Skin epidermis (tissue), 12 donors: ENCODE data around the gene ATAD5.

Experiments used
- H3K27ac ChIP-seq, 21 experiments: fragments of 200-600 bp; sonication (generic) in 11 of 21; one replicate each; pipeline ENCODE4 v1.5.0; 2020; ENCODE audit warnings: mild to moderate bottlenecking in 3 of 21, inconsistent platforms in 2 of 21, moderate library complexity in 2 of 21
- H3K4me3 ChIP-seq, 7 experiments: fragments of 200-600 bp; sonication (generic) in 2 of 7; one replicate each; pipeline ENCODE4 v1.5.0; 2020; ENCODE audit warnings: inconsistent platforms in 2 of 7, mild to moderate bottlenecking in 2 of 7, moderate library complexity in 1 of 7

Gene ATAD5

DNA sequence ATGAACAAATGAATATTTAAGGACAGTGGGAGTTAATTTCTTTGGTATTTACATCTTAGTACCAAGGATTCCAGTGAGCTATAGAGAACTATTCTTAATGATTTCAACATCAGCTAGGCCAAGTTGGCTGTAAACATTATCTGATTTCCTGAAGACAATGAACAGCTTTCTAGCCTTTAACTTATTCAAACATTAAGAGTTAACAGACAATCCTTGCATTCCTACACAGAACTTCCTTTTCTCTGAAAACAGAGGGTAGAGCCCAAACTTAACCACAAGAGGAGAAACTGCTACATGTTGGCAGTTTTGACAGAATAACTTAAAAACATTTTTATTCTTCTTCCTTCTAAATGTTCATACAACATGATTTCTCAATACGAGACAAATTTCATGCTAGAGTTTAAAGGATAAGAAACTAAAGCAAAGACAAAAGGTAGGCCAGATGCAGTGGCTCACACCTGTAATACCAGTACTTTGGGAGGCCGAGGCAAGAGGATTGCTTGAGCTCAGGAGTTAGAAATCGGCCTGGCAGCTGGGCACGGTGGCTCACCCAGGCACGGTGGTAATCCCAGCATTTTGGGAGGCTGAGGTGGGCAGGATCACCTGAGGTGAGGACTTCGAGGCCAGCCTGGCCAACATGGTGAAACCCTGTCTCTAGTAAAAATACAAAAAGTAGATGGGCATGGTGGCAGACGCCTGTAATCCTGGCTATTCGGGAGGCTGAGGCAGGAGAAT, 11.6 kb upstream of the ATAD5 start:
- Histone ChIP-seq H3K27ac (peak overlapping the region in 14 of 21 experiments; percentile 8 to 99 (median 38)), H3K4me3 (no peak overlapping the region)

DNA sequence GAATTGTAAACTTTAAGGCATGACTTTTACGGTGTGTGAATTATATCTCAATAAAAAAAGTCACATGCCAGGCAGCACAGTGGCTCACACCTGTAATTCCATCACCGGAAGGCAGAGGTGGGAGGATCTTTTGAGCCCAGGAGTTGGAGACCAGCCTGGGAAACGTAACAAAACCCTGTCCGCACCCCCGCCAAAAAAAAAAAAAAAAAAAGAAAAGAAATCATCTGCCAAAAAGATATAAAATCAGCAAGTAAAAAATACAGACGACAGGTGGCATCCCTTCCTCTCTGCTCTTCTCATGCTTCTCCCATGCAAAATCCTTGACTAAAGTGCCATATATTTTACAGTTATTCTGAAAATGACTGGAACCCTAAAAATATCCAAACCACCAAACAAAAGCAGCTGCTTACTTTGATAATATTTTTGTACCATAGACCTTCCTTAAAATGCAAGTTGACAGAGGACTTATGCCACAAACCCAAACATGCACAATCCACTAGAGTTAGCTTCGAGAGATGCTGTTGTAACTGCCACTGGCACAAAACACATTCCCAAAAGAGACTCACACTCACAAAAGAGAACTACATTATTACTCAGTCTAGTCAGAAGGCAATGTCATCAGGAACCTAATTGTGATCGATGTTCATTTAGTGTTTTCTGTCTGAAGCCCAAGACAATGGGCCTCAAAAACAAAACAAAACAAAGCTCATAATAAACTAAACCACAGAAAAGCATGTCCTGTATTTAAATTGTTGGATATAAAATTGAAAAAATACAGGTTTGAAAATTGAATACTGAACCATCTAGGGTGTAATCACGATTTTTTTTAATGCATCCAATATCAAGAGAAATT, 9.7 kb upstream of the ATAD5 start:
- Histone ChIP-seq H3K27ac (peak overlapping the region in 8 of 21 experiments; percentile 4 to 99 (median 91)), H3K4me3 (peak overlapping the region in 4 of 7 experiments; percentile 59 to 93 (median 91))

DNA sequence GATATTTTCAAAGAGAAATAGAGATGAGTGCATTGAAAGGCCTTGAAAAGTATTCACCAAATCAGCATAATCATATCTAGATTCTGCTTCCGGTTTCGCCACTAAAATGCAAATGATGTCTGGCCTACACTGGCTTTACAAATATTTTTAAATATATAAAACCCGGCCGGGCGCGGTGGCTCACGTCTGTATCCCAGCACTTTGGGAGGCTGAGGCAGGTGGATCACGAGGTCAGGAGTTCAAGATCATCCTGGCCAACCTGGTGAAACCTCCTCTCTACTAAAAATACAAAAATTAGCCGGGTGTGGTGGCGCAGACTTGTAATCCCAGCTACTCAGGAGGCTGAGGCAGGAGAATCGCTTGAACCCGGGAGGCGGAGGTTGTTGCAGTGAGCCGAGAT, 8.8 kb upstream of the ATAD5 start:
- Histone ChIP-seq H3K27ac (peak overlapping the region in 13 of 21 experiments; percentile 4 to 99 (median 92)), H3K4me3 (peak overlapping the region; percentile 16 to 96 (median 92))

DNA sequence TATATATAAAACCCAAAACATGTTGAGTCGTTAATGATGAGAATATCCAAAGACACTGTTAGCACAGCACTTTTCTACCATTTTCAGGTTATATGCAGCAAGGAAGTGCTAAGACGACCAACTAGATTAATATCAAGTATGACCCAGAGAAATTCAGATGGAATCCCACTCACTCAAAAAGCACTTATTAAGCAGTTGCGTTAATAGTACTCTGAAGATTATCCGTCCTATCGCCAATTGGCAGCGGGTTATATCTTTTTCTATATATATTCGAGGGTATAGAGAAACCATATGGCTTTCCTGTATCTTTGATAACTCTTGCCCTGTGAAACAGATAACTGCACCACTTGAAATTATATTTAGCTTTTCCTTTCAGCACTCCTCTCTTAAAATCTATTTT, 8.3 kb upstream of the ATAD5 start:
- peak overlapping the region in 20 of 21 experiments; percentile 75 to 99 (median 90) for H3K27ac ChIP-seq
- H3K4me3 ChIP-seq = peak overlapping the region; percentile 59 to 96 (median 92)

DNA sequence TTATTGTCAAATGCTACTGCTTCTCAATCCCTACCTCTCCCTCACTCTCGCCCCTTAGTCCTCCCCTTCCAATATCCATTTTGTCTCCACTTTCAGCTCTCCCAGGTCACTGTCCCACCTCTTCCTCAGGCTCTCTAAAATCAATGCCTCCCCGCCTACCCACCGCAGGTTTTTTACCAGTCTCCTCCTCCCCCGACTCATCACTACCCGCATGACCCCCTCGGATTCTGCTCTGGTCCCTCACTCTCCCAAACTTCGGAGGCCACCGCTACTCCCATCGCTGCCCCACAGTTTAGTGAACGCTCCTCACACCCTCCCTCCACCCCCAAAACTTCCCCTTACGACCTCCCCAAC, 7.8 kb upstream of the ATAD5 start:
- Histone ChIP-seq H3K4me3 (peak overlapping the region; percentile 59 to 96 (median 92)), H3K27ac (peak overlapping the region; percentile 48 to 99 (median 90))

DNA sequence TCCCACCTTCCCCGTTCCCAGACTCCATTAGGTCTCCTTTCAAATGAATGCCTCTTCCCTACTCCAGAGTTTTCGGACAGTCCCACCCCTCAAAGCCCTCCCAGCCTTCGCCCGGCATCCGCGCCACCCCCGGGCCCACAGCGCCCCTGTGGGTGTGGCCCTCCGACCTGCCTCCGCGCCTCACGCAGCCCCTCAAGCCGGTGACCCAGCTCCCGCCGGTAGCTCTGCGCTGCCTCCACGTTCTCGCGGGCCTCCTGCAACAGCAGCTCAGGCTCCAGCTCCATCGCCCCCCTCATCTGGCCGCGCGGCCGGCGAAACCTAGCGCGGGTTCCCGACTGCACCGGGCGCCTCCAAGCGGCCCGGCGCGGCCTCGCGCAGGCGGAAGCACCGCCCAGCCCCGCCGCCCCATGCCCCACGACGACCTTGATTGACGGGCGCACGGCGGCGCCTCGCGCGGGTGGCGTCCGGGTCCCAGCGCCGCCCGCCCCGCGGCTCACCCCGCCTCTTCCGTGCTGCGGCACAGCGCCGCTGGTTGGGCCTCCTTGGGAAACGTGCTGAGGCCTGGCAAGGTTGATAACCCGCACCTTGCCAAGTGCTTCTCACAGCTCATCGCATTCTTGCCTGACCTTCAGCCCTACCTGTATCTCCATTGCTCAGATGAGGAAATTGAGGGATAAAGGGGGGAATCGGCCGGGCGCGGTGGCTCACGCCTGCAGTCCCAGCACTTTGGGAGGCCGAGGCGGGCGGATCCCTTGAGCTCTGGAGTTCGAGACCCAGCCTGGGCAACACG, 7.2 kb upstream of the ATAD5 start, which contains the start of gene CRLF3:
Gene CRLF3, minus strand, starts transcription at position 337 of the 790 bp plus-strand sequence. Its CDS starts 41 bp downstream, at position 296.
- H3K27ac ChIP-seq = peak within 1 kb of the TSS; percentile 48 to 99 (median 90)
- peak within 1 kb of the TSS; percentile 59 to 96 (median 92) for H3K4me3 ChIP-seq

DNA sequence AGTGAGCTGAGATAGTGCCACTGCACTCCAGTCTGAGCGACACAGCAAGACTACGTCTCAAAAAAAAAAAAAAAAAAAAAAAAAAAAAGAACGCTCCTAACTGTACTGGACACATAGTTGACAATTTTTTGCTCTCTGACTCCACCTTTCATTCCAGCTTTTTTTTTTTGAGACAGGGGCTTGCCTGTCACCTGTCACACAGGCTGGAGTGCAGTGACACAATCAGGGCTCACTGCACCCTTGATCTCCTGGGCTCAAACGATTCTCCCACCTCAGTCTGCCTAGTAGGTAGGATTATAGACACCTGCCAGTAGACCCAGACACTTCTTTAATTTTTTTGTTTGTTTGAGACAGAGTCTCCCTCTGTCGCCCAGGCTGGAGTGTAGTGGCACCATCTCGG, 4.7 kb upstream of the ATAD5 start:
- Histone ChIP-seq H3K4me3 (no peak overlapping the region), H3K27ac (no peak overlapping the region)

DNA sequence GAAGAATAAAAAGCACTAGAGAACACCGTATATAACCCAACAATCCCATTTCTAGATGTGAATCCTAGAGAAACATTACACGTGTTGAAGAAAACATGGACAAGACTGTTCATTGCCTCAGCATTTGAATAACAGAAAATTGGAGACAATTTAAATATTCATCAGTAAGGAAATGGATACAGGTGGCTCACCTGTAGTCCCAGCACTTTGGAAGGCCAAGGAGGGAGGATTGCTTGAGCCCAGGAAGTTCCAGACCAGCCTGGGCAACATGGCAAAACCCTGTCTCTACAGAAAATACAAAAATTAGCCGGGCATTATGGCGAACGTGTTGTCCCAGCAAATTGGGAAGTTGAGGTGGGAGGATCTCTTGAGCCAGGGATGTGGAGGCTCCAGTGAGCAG, 2.7 kb upstream of the ATAD5 start:
- no peak overlapping the region for H3K27ac ChIP-seq
- H3K4me3 ChIP-seq = no peak overlapping the region

DNA sequence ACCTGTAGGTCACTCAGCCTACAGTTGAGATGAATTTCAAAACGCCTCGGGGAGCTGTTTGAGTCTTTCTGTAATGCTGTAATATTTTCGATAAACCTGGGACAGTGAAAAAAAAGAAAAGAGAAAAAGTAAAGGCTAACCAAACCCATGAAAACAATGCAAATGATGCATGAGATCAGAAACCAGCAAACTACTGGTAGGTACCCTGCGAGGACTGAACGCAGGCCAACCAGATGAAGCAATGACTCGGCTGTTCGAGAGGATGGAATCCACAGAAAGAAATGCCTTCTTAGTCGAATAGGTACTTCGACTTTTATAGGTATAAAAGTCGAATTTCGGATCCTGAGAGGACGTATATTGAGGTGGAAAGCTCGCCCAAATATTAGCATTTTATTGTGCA, 509 bp upstream of the ATAD5 start:
- peak overlapping the region; percentile 46 to 93 (median 78) for H3K4me3 ChIP-seq
- peak overlapping the region in 13 of 21 experiments; percentile 11 to 84 (median 55) for H3K27ac ChIP-seq

DNA sequence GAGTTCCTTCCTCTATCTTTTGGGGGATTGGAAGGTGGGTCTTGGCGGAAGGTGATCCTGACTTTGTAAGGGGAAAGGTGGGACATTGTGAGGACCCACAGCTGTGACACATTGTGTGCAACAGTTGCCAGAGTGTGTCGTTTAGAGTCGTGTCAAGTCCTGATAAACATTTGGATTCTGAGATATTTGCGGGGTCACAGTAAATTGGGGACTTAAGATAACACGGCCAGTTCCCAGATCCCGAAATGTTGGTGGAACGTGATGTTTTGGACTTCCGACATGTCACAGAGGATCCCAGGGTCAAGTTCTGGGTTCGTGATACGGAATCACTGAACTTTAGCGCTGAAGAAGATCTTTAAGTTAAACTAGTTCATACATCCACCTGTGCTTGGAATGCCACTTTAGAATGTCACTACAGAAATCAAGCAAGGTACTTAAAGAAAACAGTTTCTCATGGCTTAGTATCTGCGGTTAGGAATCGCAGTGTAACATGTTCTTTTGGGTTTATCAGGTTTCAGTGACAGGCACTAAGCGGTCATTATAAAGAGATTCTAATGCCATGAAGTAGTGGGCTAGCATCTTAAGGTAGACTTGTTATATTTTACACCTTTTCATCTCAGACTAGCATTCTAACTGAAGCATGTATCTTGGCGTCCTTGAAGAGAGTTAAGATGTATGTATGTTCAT, 815 bp downstream of the ATAD5 start:
- peak overlapping the region in 16 of 21 experiments; percentile 11 to 84 (median 70) for H3K27ac ChIP-seq
- H3K4me3 ChIP-seq = peak overlapping the region; percentile 46 to 93 (median 78)

DNA sequence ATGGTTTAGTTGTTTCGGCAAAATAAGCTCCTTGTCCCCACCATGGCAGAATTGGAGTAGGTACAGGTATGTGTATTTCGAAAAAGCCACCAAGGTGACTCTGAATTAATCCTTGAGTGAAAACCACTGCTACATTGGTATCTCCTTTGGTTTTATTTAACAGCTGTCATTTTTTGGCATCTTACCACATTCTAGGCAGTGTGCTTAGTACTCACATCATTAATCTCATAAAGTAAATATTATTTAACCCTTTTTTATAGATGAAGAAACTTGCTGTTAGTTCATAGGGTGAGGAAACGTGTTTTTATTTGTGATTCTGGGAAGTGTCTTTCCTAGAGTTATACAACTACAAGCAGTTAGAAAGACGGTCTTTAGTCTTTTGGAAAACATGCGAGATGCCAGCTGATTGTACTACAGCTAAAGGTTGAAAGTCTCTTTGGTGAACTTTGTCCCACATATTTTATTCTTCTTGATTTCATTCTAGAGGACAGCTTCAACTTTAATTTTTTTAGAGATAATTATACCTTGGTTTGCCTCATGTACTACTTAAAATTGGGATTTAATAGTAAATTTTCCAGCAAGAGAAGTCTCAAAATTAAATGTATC, 6.5 kb downstream of the ATAD5 start:
- no peak overlapping the region for H3K27ac ChIP-seq
- no peak overlapping the region for H3K4me3 ChIP-seq

DNA sequence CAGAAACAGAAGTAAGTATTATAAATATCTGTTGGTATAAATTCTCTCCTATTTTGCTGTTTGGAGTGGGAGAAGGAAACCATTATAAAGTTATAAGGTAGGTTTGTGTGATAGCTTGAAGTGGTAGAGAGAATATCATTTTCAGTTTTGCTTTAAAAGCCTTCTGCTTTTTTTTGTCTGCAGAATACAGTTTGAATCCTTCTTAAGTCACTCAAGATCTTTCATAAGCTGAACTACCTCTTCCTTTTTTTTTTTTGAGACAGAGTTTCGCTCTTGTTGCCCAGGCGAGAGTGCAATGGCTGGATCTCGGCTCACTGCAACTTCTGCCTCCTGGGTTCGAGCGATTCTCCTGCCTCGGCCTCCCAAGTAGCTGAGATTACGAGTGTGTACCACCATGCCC, 9.0 kb downstream of the ATAD5 start:
- H3K27ac ChIP-seq = peak overlapping the region in 6 of 21 experiments; percentile 2 to 59 (median 37)
- no peak overlapping the region for H3K4me3 ChIP-seq

DNA sequence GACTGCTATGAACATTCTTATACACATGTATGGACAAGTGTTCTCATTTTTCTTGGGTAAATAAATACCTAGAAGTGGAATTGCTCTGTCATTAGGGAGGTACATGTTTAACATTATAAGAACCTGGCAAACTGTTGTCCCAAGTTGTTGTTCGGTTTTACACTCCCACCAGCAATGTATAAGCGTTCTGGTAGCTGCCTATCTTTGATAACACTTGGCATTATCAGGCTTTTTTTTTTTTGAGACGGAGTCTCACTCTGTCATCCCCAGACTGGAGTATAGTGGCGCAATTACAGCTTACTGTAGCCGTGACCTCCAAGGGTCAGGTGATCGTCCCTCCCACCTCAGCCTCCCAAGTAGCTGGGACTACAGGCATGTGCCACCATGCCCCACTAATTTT, 16.3 kb downstream of the ATAD5 start:
- Histone ChIP-seq H3K27ac (no peak overlapping the region), H3K4me3 (no peak overlapping the region)

DNA sequence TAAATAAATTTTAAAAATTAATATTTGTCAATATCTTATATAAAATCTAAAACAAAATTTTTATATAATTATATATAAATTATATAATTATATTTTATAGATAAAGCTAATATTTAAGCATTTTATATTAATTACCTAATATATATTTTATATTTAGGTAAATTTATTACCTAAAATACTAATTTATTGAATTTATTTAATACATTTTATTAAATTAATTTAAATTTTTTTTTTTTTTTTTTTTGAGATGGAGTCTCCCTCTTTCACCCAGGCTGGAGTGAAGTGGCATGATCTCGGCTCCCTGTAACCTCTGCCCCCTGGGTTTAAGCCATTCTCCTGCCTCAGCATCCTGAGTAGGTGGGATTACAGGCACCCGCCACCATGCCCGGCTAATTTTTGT, 22.4 kb downstream of the ATAD5 start:
- H3K4me3 ChIP-seq = no peak overlapping the region
- no peak overlapping the region for H3K27ac ChIP-seq

DNA sequence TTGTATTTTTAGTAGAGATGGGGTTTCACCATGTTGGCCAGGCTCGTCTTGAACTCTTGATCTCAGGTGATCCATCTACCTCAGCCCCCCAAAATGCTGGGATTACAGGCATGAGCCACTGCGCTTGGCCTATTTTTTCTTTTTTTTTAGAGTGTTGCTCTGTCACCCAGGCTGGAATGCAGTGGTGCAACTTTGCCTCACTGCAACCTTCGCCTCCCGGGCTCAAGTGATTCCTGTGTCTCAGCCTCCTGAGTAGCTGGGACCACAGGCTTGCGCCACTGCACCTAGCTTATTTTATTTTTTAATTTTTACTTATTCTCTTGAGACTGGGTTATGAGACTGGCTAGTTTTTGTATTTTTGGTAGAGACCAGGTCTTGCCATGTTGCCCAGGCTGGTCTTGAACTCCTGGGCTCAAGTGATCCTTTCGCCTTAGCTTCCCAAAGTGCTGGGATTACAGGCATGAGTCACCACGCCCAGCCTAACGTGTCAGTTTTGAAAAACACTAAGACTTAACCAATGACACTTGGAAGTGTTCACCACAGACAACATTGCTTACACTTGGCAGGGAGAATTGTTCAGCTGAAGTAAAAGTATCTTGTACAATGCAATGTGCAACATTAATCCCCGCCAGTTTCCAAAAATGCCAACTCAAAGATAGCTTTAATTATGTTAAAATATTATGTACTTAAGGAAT, 26.9 kb downstream of the ATAD5 start:
- Histone ChIP-seq H3K4me3 (no peak overlapping the region), H3K27ac (no peak overlapping the region)

DNA sequence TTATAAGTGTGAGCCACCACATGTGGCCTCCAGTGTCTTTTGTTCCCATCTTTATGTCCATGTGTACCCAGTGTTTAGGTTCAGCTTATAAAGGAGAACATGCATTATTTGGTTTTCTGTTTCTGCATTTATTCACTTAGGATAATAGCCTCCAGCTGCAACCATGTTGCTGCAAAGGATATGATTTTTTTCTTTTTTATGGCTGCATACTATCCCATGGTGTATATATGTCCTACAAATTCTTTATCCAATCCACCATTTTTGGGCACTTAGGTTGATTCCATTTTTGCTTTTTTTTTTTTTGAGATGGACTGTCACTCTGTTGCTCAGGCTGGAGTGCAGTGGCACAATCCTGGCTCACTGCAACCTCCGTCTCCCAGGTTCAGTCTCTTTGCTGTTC, 32.9 kb downstream of the ATAD5 start:
- no peak overlapping the region for H3K27ac ChIP-seq

DNA sequence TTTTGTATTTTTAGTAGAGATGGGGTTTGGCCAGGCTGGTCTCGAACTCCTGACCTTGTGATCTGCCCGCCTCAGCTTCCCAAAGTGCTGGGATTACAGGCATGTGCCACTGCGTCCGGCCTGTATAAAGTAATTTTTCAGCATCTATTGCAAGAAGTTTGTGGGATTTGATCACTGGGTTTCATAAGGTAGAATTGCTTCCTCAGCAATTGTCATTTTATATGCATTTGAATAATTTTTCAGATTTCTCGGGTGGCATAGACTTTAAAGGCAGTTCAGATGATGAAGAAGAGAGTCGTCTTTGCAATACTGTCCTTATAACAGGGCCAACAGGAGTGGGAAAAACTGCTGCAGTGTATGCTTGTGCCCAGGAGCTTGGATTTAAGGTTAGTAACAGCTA, 37.2 kb downstream of the ATAD5 start:
- no peak overlapping the region for H3K4me3 ChIP-seq
- H3K27ac ChIP-seq = no peak overlapping the region

More for the DNA sequence above, 32.9 kb downstream of the ATAD5 start:
- H3K4me3 ChIP-seq = no peak overlapping the region

DNA sequence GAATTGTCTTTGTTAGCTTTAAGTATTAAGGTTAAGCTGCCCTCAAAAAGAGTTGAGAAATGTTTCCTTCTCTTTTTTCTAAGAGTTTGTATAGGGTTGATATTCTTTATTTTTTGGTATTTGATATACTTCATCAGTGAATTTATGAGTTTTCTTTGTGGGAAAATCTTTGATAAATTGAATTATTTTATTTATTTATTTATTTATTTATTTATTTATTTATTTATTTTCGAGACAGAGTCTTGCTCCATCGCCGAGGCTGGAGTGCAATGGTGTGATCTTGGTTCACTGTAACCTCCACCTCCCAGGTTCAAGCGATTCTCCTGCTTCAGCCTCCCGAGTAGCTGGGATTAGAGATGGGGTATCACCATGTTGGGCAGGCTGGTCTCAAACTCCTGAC, 54.4 kb downstream of the ATAD5 start:
- Histone ChIP-seq H3K27ac (no peak overlapping the region), H3K4me3 (no peak overlapping the region)
